AG04449 (cell line): Measurements from ENCODE around the gene LCTL.

Experiments
- CTCF ChIA-PET: fragments of 350-600 bp; formaldehyde crosslinking; extraction: SDS; loops from one replicate; lab custom pipeline; 2021; ENCODE audit warnings: antibody characterized with exemption; lab: Yijun Ruan, JAX
- POLR2A ChIA-PET: fragments of 400-600, 350-600 bp; formaldehyde crosslinking; extraction: SDS; loops from one replicate; lab custom pipeline; 2020; ENCODE audit warnings: antibody characterized with exemption, inconsistent platforms; lab: Yijun Ruan, JAX
- DNase-seq: peaks from one replicate; pipeline ENCODE4 v3.0.0-alpha.2; 2010; ENCODE audit warnings: low read depth, low spot score
- H3K4me3 ChIP-seq: 2 replicates; pipeline ENCODE4 v1.5.1; 2011; ENCODE audit warnings: low read depth, mild to moderate bottlenecking, control low read depth, low read length
- TF ChIP-seq, protein P1 (sequence below): IDR thresholded peaks from one replicate; pipeline ENCODE4 v1.5.1; 2011; ENCODE audit warnings: mild to moderate bottlenecking, moderate library complexity, low read length, control low read depth, inconsistent platforms; ENCODE audit not compliant: insufficient read depth; ENCODE audit errors: missing control alignments

The LCTL gene

GRCh38 chr15:66515901-66516322 lies 49.9 kb downstream of the LCTL start:
- ChIA-PET CTCF (interaction anchor here (1.0 to 1.8 kb wide), 4 partner anchors 14 to 51 kb away, joined by 3 to 4 read pairs (median 4); no protein-coding TSS in a partner anchor), POLR2A (no interaction called here)
- H3K4me3 ChIP-seq: no peak overlapping the region
- TF ChIP-seq, protein P1, sequence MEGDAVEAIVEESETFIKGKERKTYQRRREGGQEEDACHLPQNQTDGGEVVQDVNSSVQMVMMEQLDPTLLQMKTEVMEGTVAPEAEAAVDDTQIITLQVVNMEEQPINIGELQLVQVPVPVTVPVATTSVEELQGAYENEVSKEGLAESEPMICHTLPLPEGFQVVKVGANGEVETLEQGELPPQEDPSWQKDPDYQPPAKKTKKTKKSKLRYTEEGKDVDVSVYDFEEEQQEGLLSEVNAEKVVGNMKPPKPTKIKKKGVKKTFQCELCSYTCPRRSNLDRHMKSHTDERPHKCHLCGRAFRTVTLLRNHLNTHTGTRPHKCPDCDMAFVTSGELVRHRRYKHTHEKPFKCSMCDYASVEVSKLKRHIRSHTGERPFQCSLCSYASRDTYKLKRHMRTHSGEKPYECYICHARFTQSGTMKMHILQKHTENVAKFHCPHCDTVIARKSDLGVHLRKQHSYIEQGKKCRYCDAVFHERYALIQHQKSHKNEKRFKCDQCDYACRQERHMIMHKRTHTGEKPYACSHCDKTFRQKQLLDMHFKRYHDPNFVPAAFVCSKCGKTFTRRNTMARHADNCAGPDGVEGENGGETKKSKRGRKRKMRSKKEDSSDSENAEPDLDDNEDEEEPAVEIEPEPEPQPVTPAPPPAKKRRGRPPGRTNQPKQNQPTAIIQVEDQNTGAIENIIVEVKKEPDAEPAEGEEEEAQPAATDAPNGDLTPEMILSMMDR: no peak
- DNase-seq: no peak

- DNase-seq: no peak
- ChIA-PET CTCF (interaction anchor here (1.2 to 1.8 kb wide), 2 partner anchors 15 to 16 kb away, joined by 4 to 5 read pairs; no protein-coding TSS in a partner anchor), POLR2A (no interaction called here)
- TF ChIP-seq, protein P1: no peak
- no peak overlapping the region for H3K4me3 ChIP-seq
Observed at GRCh38 chr15:66514586-66514985, 51.2 kb downstream of the LCTL start.

GRCh38 chr15:66508293-66508883 lies 57.4 kb downstream of the LCTL start:
- ChIA-PET CTCF (no interaction called here), POLR2A (no interaction called here)
- no peak for DNase-seq
- no peak overlapping the region for H3K4me3 ChIP-seq
- TF ChIP-seq, protein P1: no peak

- no peak for DNase-seq
- TF ChIP-seq, protein P1: no peak
- H3K4me3 ChIP-seq: peak overlapping the region; percentile 98
- ChIA-PET CTCF (interaction anchor here (0.8 to 2.9 kb wide), 4 partner anchors 8 to 62 kb away, joined by 3 to 34 read pairs (median 4); partner anchors contain the start of genes LCTL and SNAPC5), POLR2A (interaction anchor here (1.0 kb wide), 2 partner anchors 14 to 149 kb away, joined by 4 read pairs; partner anchors contain the start of gene TIPIN)
Observed at GRCh38 chr15:66505818-66506217, 60.0 kb downstream of the LCTL start.

- no peak for DNase-seq
- ChIA-PET CTCF (interaction anchor here (0.8 to 2.9 kb wide), 2 partner anchors 7 to 62 kb away, joined by 3 to 34 read pairs; partner anchors contain the start of gene SNAPC5), POLR2A (interaction anchor here (0.7 to 1.0 kb wide), 3 partner anchors 14 to 369 kb away, joined by 3 to 4 read pairs (median 4); partner anchors contain the start of gene TIPIN)
- peak overlapping the region; percentile 98 for H3K4me3 ChIP-seq
- TF ChIP-seq, protein P1: no peak
Observed at GRCh38 chr15:66505430-66505811, 60.4 kb downstream of the LCTL start.
